ENCODE measurements around the gene RBPMS2.
"Not testable (repeated sequence)": the region's sequence is repeated elsewhere in the genome, so short reads cannot be mapped to it uniquely, and the experiment has no call there.

The RBPMS2 gene

GRCh38 chr15:64803526-64803925 is 28.1 kb upstream of the RBPMS2 start:
- in situ Hi-C loops (cut with MboI; ENCODE audit: low sequenced_read_pairs, unreplicated experiment) = loop anchor here (10.0 kb wide), 1 partner anchor 49 kb away; no protein-coding TSS in a partner anchor
- TF ChIP-seq CTCF (IDR thresholded peaks at IDR 0.05; ENCODE audit: borderline replicate concordance, control extremely low read depth, extremely low read depth, insufficient read depth, missing control alignments) = no peak
- DNase-seq (ENCODE audit: low spot score) = no peak

- in situ Hi-C loops (cut with MboI; ENCODE audit: low sequenced_read_pairs, unreplicated experiment) = loop anchor here (10.0 kb wide), 1 partner anchor 46 kb away; no protein-coding TSS in a partner anchor
Measured at GRCh38 chr15:64800476-64800875, 25.1 kb upstream of the RBPMS2 start.

DNA sequence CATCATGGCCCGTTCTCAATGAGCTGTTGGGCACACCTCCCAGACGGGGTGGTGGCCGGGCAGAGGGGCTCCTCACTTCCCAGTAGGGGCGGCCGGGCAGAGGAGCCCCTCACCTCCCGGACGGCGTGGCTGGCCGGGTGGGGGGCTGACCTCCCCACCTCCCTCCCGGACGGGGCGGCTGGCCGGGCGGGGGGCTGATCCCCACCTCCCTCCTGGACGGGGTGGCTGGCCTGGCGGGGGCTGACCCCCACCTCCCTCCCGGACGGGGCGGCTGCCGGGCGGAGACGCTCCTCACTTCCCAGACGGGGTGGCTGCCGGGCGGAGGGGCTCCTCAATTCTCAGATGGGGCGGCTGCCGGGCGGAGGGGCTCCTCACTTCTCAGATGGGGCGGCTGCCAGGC is 23.5 kb upstream of the RBPMS2 start:
- in situ Hi-C loops (cut with MboI; ENCODE audit: low sequenced_read_pairs, unreplicated experiment); DNase-seq (ENCODE audit: low spot score): not testable (repeated sequence)

More at GRCh38 chr15:64800476-64800875, 25.1 kb upstream of the RBPMS2 start:
- DNase-seq (ENCODE audit: low spot score) = no peak
- no peak for TF ChIP-seq CTCF (IDR thresholded peaks at IDR 0.05; ENCODE audit: borderline replicate concordance, control extremely low read depth, extremely low read depth, insufficient read depth, missing control alignments)

DNA sequence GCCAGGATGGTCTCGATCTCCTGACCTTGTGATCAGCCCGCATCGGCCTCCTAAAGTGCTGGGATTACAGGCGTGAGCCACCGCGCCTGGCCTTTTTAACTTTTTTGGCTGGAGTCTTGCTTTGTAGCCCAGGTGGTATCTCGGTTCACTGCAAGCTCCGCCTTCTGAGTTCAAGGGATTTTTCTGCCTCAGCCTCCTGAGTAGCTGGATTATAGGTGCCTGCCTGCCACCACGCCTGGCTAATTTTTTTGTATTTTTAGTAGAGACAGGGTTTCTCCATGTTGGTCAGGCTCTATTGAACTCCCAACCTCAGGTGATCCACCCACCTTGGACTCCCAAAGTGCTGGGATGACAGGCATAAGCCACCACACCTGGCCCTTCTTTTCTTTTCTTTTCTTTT is 20.5 kb upstream of the RBPMS2 start:
- in situ Hi-C loops (cut with MboI; ENCODE audit: low sequenced_read_pairs, unreplicated experiment); DNase-seq (ENCODE audit: low spot score): not testable (repeated sequence)

GRCh38 chr15:64795299-64795698 is 19.9 kb upstream of the RBPMS2 start:
- DNase-seq (ENCODE audit: low spot score); in situ Hi-C loops (cut with MboI; ENCODE audit: low sequenced_read_pairs, unreplicated experiment): not testable (repeated sequence)

- TF ChIP-seq CTCF (IDR thresholded peaks at IDR 0.05; ENCODE audit: borderline replicate concordance, control extremely low read depth, extremely low read depth, insufficient read depth, missing control alignments) = no peak
- DNase-seq (ENCODE audit: low spot score) = no peak
- in situ Hi-C loops (cut with MboI; ENCODE audit: low sequenced_read_pairs, unreplicated experiment) = no loop called here
Measured at GRCh38 chr15:64792282-64792681, 16.9 kb upstream of the RBPMS2 start.

GRCh38 chr15:64791401-64791800 is 16.0 kb upstream of the RBPMS2 start:
- no peak for DNase-seq (ENCODE audit: low spot score)
- no peak for TF ChIP-seq CTCF (IDR thresholded peaks at IDR 0.05; ENCODE audit: borderline replicate concordance, control extremely low read depth, extremely low read depth, insufficient read depth, missing control alignments)
- in situ Hi-C loops (cut with MboI; ENCODE audit: low sequenced_read_pairs, unreplicated experiment) = no loop called here

- no peak for DNase-seq (ENCODE audit: low spot score)
- in situ Hi-C loops (cut with MboI; ENCODE audit: low sequenced_read_pairs, unreplicated experiment) = no loop called here
- TF ChIP-seq CTCF (IDR thresholded peaks at IDR 0.05; ENCODE audit: borderline replicate concordance, control extremely low read depth, extremely low read depth, insufficient read depth, missing control alignments) = no peak
Measured at GRCh38 chr15:64783796-64784195, 8.4 kb upstream of the RBPMS2 start.
